Calu3 (cell line): ENCODE data around the gene BUB1B. TPM values are rescaled to one million over a fixed set of nuclear protein-coding genes. Genes with fewer than 3 reads are reported as not detected.

Source experiments
- BruUV-seq: library from RNA; stranded (reverse); fragments of 400-500 nt; replicated peaks from 2 replicates; lab custom pipeline; 2021; lab: Mats Ljungman, UMichigan
- CTCF ChIA-PET: fragments of 300-600 bp; sonication (Branson Sonifier 250); formaldehyde crosslinking; loops from one replicate; lab custom pipeline; 2022; ENCODE audit warnings: antibody characterized with exemption; lab: Charles Lee
- DNase-seq: peaks from one replicate; pipeline ENCODE4 v3.0.0; 2022
- H3K27ac Mint-ChIP-seq: one replicate; pipeline ENCODE4 v1.8.0; 2022; ENCODE audit warnings: mixed read lengths; ENCODE audit not compliant: unreplicated experiment
- H3K27me3 Mint-ChIP-seq: one replicate; pipeline ENCODE4 v1.8.0; 2022; ENCODE audit warnings: mixed read lengths; ENCODE audit not compliant: unreplicated experiment
- H3K36me3 Mint-ChIP-seq: one replicate; pipeline ENCODE4 v1.8.0; 2022; ENCODE audit warnings: mild to moderate bottlenecking, moderate library complexity, mixed read lengths; ENCODE audit not compliant: insufficient read depth, unreplicated experiment
- H3K4me1 Mint-ChIP-seq: one replicate; pipeline ENCODE4 v1.8.0; 2022; ENCODE audit warnings: mild to moderate bottlenecking, low read depth, mixed read lengths; ENCODE audit not compliant: unreplicated experiment
- H3K4me3 Mint-ChIP-seq: one replicate; pipeline ENCODE4 v1.8.0; 2022; ENCODE audit warnings: mild to moderate bottlenecking, low read depth, moderate library complexity, mixed read lengths; ENCODE audit not compliant: unreplicated experiment
- H3K9me3 Mint-ChIP-seq: one replicate; pipeline ENCODE4 v1.8.0; 2022; ENCODE audit warnings: low read depth, mixed read lengths; ENCODE audit not compliant: unreplicated experiment
- CTCF ChIP-seq: fragments of 200-600 bp; IDR thresholded peaks from one replicate; pipeline ENCODE4 v1.8.0; 2022; ENCODE audit warnings: antibody characterized with exemption; ENCODE audit not compliant: unreplicated experiment
- intact Hi-C: fragments of 100-400 bp; cut with micrococcal nuclease; formaldehyde crosslinking; loops from one replicate; pipeline ENCODE4 v1.10.0; 2022; ENCODE audit not compliant: unreplicated experiment
- total RNA-seq: library from RNA; stranded (reverse); gene quantifications from 2 replicates; pipeline ENCODE4 v1.2.3, GENCODE V29; 2022

BUB1B gene
- total RNA-seq, 1 experiment from 2014 or later: 41.8 TPM

- intact Hi-C loops: no loop called here
- CTCF ChIA-PET: interaction anchor here (1.3 kb wide), 1 partner anchor 19 kb away, joined by 3 read pairs; no protein-coding TSS in a partner anchor
- no peaks in the 10 kb centered on the region for H3K27me3 Mint-ChIP-seq
Observed at GRCh38 chr15:40253167-40253790, 92.4 kb downstream of the BUB1B start.

GRCh38 chr15:40254452-40254851 is 93.6 kb downstream of the BUB1B start:
- H3K27ac Mint-ChIP-seq: no peak overlapping the region
- DNase-seq: no peak
- H3K4me3 Mint-ChIP-seq: no peak overlapping the region
- no peaks in the 10 kb centered on the region for H3K4me1 Mint-ChIP-seq
- H3K27me3 Mint-ChIP-seq: no peaks in the 10 kb centered on the region
- TF ChIP-seq CTCF: no peak
- H3K36me3 Mint-ChIP-seq: peaks cover 4% of the 10 kb centered on the region
- CTCF ChIA-PET: interaction anchor here (1.3 kb wide), 1 partner anchor 18 kb away, joined by 3 read pairs; no protein-coding TSS in a partner anchor
- intact Hi-C loops: no loop called here
- TSS peak; percentile 33 for BruUV-seq
- no peaks in the 10 kb centered on the region for H3K9me3 Mint-ChIP-seq

More at GRCh38 chr15:40253167-40253790, 92.4 kb downstream of the BUB1B start:
- DNase-seq: no peak
- peaks cover 4% of the 10 kb centered on the region for H3K36me3 Mint-ChIP-seq
- peak overlapping the region; percentile 75 for H3K4me3 Mint-ChIP-seq
- no peaks in the 10 kb centered on the region for H3K4me1 Mint-ChIP-seq
- no peak overlapping the region for H3K27ac Mint-ChIP-seq
- H3K9me3 Mint-ChIP-seq: no peaks in the 10 kb centered on the region
- no peak for TF ChIP-seq CTCF
- no TSS peak for BruUV-seq

GRCh38 chr15:40255033-40255432 is 94.2 kb downstream of the BUB1B start:
- CTCF ChIA-PET: interaction anchor here (0.9 kb wide), 1 partner anchor 10 kb away, joined by 3 read pairs; no protein-coding TSS in a partner anchor
- intact Hi-C loops: no loop called here
- no peak for DNase-seq
- no peaks in the 10 kb centered on the region for H3K9me3 Mint-ChIP-seq
- H3K36me3 Mint-ChIP-seq: peaks cover 4% of the 10 kb centered on the region
- no peak overlapping the region for H3K27ac Mint-ChIP-seq
- no peak for TF ChIP-seq CTCF
- no peak overlapping the region for H3K4me3 Mint-ChIP-seq
- H3K27me3 Mint-ChIP-seq: no peaks in the 10 kb centered on the region
- H3K4me1 Mint-ChIP-seq: no peaks in the 10 kb centered on the region
- BruUV-seq: no TSS peak

- no peak for TF ChIP-seq CTCF
- DNase-seq: no peak
- H3K9me3 Mint-ChIP-seq: no peaks in the 10 kb centered on the region
- intact Hi-C loops: no loop called here
- no peak overlapping the region for H3K4me3 Mint-ChIP-seq
- CTCF ChIA-PET: interaction anchor here (0.6 kb wide), 1 partner anchor 29 kb away, joined by 3 read pairs; no protein-coding TSS in a partner anchor
- H3K27me3 Mint-ChIP-seq: no peaks in the 10 kb centered on the region
- H3K36me3 Mint-ChIP-seq: peaks cover 4% of the 10 kb centered on the region
- no peaks in the 10 kb centered on the region for H3K4me1 Mint-ChIP-seq
- BruUV-seq: no TSS peak
- H3K27ac Mint-ChIP-seq: no peak overlapping the region
Observed at GRCh38 chr15:40256638-40257235, 95.9 kb downstream of the BUB1B start.
